Liver (tissue), 5 donors: ENCODE results near the gene VAV3. TPM values are rescaled to one million over a fixed set of nuclear protein-coding genes. Genes with fewer than 3 reads are reported as not detected.

Experiments
- polyA plus RNA-seq, 2 donors: library from polyadenylated mRNA; stranded (reverse) in 1 of 2; unstranded in 1 of 2; fragments of 200-250 nt in 1 of 2; fragments of >200 nt in 1 of 2; fragmentation: Nextera tagmentation in 1 of 2; extraction: Ambion mirVana in 1 of 2; gene quantifications; one replicate each; pipeline versions ENCODE4 v1.2.1 to v1.2.3, GENCODE V29; 2013 to 2015
- small RNA-seq: library from RNA; depleted of rRNA; stranded (forward); fragments of <200 nt; gene quantifications from one replicate; pipeline ENCODE3, GENCODE V24; 2014
- total RNA-seq, 2 donors: library from RNA; depleted of rRNA; stranded (reverse); fragments of >200 nt; gene quantifications; one replicate each; pipeline ENCODE4 v1.2.3, GENCODE V29; 2014
- donor health status: healthy.
- donor health status: healthy.
- donor health status: healthy.

VAV3 gene
- total and polyA plus RNA-seq, 4 donors, result 0.46 to 4.8 (median 2.7) TPM

Small RNA genes within 50 kb of the gene (small RNA-seq; reads per million reads assigned to genes)
- gene MIR7852, result not detected

Other genes starting within 250 kb of the VAV3 start
- 1 to 10 TPM; 4.1 to 8.6 TPM for gene SLC25A24, start 235.2 kb upstream of the VAV3 start, total RNA-seq
- gene SLC25A24, start 235.2 kb upstream of the VAV3 start, polyA plus RNA-seq, result 1 to 10 TPM; 1.3 to 1.9 TPM